IMR-90 (cell line): Measurements from ENCODE around the gene FRK.

Source experiments
- FOS ChIP-seq: fragments of 150-350 bp; IDR thresholded peaks from 2 replicates; pipeline ENCODE4 v1.6.1; 2016; ENCODE audit warnings: low read depth, low read length
- POLR2A ChIP-seq: IDR thresholded peaks from 2 replicates; pipeline ENCODE4 v1.6.1; 2012; ENCODE audit warnings: mild to moderate bottlenecking, low read depth, low read length
- RAD21 ChIP-seq: IDR thresholded peaks from 2 replicates; pipeline ENCODE4 v1.6.1; 2012; ENCODE audit warnings: low read length, improper control_type of control experiment
- RFX5 ChIP-seq: IDR thresholded peaks from 2 replicates; pipeline ENCODE4 v1.8.0; 2012; ENCODE audit warnings: low read depth, mild to moderate bottlenecking, low read length, moderate library complexity
- TF ChIP-seq, protein P1 (sequence below): conservative IDR thresholded peaks from 2 replicates; pipeline ENCODE4 v1.5.1; 2012; ENCODE audit warnings: mild to moderate bottlenecking, low read depth, low read length, improper control_type of control experiment
- TF ChIP-seq, protein P2 (sequence below): fragments of 150-350 bp; IDR thresholded peaks from 2 replicates; pipeline ENCODE4 v1.6.1; 2017; ENCODE audit warnings: mild to moderate bottlenecking, antibody characterized with exemption, low read length, low read depth

DNA sequence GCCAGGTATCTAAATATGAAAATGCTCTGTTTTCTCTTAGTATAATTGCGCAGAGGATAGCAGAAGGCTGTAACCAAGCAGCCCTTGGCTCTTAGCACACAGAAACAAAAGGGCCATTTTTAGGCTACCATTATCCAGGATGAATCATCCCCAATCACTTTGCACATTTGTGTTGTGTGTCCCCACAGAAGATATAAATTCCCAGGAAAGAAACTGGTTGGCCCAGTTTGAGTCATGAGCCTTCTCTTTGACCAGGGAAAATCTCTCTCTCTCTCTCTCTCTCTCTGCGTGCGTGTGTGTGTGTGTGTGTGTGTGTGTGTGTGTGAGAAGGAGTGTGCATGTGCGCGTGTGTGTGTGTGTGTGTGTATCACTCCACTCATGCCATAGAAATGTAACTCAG is 178.5 kb downstream of the FRK start:
- TF ChIP-seq, protein P1, sequence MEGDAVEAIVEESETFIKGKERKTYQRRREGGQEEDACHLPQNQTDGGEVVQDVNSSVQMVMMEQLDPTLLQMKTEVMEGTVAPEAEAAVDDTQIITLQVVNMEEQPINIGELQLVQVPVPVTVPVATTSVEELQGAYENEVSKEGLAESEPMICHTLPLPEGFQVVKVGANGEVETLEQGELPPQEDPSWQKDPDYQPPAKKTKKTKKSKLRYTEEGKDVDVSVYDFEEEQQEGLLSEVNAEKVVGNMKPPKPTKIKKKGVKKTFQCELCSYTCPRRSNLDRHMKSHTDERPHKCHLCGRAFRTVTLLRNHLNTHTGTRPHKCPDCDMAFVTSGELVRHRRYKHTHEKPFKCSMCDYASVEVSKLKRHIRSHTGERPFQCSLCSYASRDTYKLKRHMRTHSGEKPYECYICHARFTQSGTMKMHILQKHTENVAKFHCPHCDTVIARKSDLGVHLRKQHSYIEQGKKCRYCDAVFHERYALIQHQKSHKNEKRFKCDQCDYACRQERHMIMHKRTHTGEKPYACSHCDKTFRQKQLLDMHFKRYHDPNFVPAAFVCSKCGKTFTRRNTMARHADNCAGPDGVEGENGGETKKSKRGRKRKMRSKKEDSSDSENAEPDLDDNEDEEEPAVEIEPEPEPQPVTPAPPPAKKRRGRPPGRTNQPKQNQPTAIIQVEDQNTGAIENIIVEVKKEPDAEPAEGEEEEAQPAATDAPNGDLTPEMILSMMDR: no peak
- TF ChIP-seq RFX5 (no peak), POLR2A (no peak), FOS (no peak), RAD21 (no peak)
- TF ChIP-seq, protein P2, sequence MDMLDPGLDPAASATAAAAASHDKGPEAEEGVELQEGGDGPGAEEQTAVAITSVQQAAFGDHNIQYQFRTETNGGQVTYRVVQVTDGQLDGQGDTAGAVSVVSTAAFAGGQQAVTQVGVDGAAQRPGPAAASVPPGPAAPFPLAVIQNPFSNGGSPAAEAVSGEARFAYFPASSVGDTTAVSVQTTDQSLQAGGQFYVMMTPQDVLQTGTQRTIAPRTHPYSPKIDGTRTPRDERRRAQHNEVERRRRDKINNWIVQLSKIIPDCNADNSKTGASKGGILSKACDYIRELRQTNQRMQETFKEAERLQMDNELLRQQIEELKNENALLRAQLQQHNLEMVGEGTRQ: no peak
